Adrenal gland (tissue), 12 donors: ENCODE measurements around the gene RPL38. TPM values are rescaled to one million over a fixed set of nuclear protein-coding genes. Genes with fewer than 3 reads are reported as not detected.

Source experiments
- DNase-seq, 7 donors: peaks; one replicate each; pipeline ENCODE4 v3.0.0-alpha.2; 2019 to 2020
- H3K27ac ChIP-seq, 5 donors: fragments of 200-600 bp; sonication (generic) in 4 of 5; 1 replicate in 3 of 5; 2 replicates in 2 of 5; pipeline versions ENCODE4 v1.5.1 to v1.8.0; 2016 to 2020; ENCODE audit warnings: mild to moderate bottlenecking in 1 of 5
- H3K27me3 ChIP-seq: fragments of 200-600 bp; 2 replicates; pipeline ENCODE4 v1.8.0; 2021
- H3K36me3 ChIP-seq, 2 donors: fragments of 200-600 bp; replicated peaks in 1 of 2; 1 replicate in 1 of 2; 2 replicates in 1 of 2; pipeline versions ENCODE4 v1.5.1 to v1.8.0; 2018 to 2022
- H3K4me1 ChIP-seq, 2 donors: fragments of 200-600 bp; replicated peaks in 1 of 2; 1 replicate in 1 of 2; 2 replicates in 1 of 2; pipeline versions ENCODE4 v1.5.1 to v1.8.0; 2018 to 2021
- H3K4me3 ChIP-seq, 4 donors: fragments of 200-600 bp; sonication (generic) in 3 of 4; one replicate each; pipeline ENCODE4 v1.5.1; 2016 to 2018
- H3K9me3 ChIP-seq, 3 donors: fragments of 200-600 bp; sonication (generic) in 1 of 3; replicated peaks in 1 of 3; 1 replicate in 2 of 3; 2 replicates in 1 of 3; pipeline versions ENCODE4 v1.5.1 to v1.8.0; 2016 to 2021
- CTCF ChIP-seq, 6 experiments: fragments of 450-650 bp in 4 of 6; fragments of 200-600 bp in 2 of 6; sonication (generic) in 1 of 6; IDR thresholded peaks; 1 replicate in 5 of 6; 2 replicates in 1 of 6; pipeline versions ENCODE4 v1.5.1 to v1.8.0; 2016 to 2021; ENCODE audit warnings: antibody characterized with exemption in 6 of 6, mild to moderate bottlenecking in 2 of 6, moderate library complexity in 1 of 6
- POLR2A ChIP-seq, 2 donors: fragments of 450-650 bp; IDR thresholded peaks; one replicate each; pipeline ENCODE4 v1.6.1; 2017; ENCODE audit warnings: antibody characterized with exemption in 2 of 2, mild to moderate bottlenecking in 2 of 2, moderate library complexity in 1 of 2
- WGBS, 4 donors: extraction: QIAGEN DNeasy Blood & Tissue Kit in 2 of 4; methylation state at CpG; one replicate each; pipeline versions ENCODE4 v1.1.5 to v1.1.7; 2013 to 2017; 5-methylcytosine and 5-hydroxymethylcytosine counted together
- intact Hi-C, 2 donors: fragments of 100-400 bp; cut with DNase I; formaldehyde crosslinking; loops; one replicate each; pipeline versions ENCODE4 v1.14.1 to v1.15.0; 2022 to 2023
- polyA plus RNA-seq, 3 donors: library from polyadenylated mRNA; stranded (reverse); fragments of 200-250 nt in 2 of 3; fragments of 350-450 nt in 1 of 3; fragmentation: Illumina TruSeq in 1 of 3; extraction: RNeasy Lipid Tissue Mini Kit (QIAGEN cat#74804) in 1 of 3; gene quantifications; one replicate each; pipeline ENCODE4 v1.2.3, GENCODE V29; 2013 to 2014
- total RNA-seq, 9 donors: library from RNA; depleted of rRNA in 4 of 9; stranded (reverse); fragments of >200 nt in 4 of 9; fragments of 120-200 nt in 1 of 9; fragmentation: NEBNext Ultra II Directional in 1 of 9; extraction: Animal tissue kit (Norgen Biotek cat#: 25700) in 1 of 9; gene quantifications; one replicate each; pipeline versions ENCODE4 v1.1.0 to v1.2.4, GENCODE V29; 2013 to 2023
- donor health status: healthy with polysubstance abuse.
- donor health status: Bipolar disorder and iron deficiency.
- donor health status: DM: yes; HTN: yes; CAD: no.
- donor health status: DM: no; HTN: no; CAD: no.
- donor health status: DM: no; HTN: no; CAD: no.
- donor health status: DM: yes; HTN: yes; CAD: no.

RPL38 gene
- total and polyA plus RNA-seq, 12 donors, result 136 to 1,921 (median 789) TPM

GRCh38 chr17:74211912-74212208, 8.4 kb downstream of the RPL38 start:
- Histone ChIP-seq H3K4me3 (peak overlapping the region in 2 of 4 donors; percentile 39 to 64), H3K27me3 (no peaks in the 10 kb centered on the region), H3K36me3 (peaks cover 0 to 36% of the 10 kb centered on the region in 2 donors), H3K27ac (peak overlapping the region in 3 of 5 donors; percentile 85 to 89 (median 88)), H3K4me1 (peaks cover 26 to 47% of the 10 kb centered on the region in 2 donors), H3K9me3 (no peaks in the 10 kb centered on the region)
- WGBS, 4 donors, result 35 to 45% (median 44%) methylated on average over 8 of the region's 8 CpGs
- intact Hi-C loops, result loop anchor here (5.0 to 10.0 kb wide), 3 partner anchors 63 to 153 kb away; partner anchors contain the start of genes BTBD17 (in 1 of the 2), DNAI2 (in 1 of the 2) and GPR142 (in 1 of the 2)
- DNase-seq, result peak in 1 of 7 donors; percentile 64
- TF ChIP-seq POLR2A (IDR thresholded peaks at IDR 0.05) (no peak), CTCF (IDR thresholded peaks at IDR 0.05) (no peak)

GRCh38 chr17:74212209-74212912, 8.9 kb downstream of the RPL38 start:
- no peaks in the 10 kb centered on the region for H3K27me3 ChIP-seq
- peaks cover 23 to 42% of the 10 kb centered on the region in 2 donors for H3K4me1 ChIP-seq
- 2 to 6% (median 2%) methylated on average over 36 to 48 of the region's 48 CpGs for WGBS, 4 donors
- H3K4me3 ChIP-seq, result peak overlapping the region; percentile 3 to 64 (median 34)
- no peak for TF ChIP-seq POLR2A (IDR thresholded peaks at IDR 0.05)
- TF ChIP-seq CTCF (IDR thresholded peaks at IDR 0.05), result no peak
- intact Hi-C loops, result loop anchor here (5.0 to 10.0 kb wide), 3 partner anchors 62 to 152 kb away; partner anchors contain the start of genes BTBD17 (in 1 of the 2), DNAI2 (in 1 of the 2) and GPR142 (in 1 of the 2)
- peaks cover 0 to 31% of the 10 kb centered on the region in 2 donors for H3K36me3 ChIP-seq
- no peaks in the 10 kb centered on the region for H3K9me3 ChIP-seq
- peak in 4 of 7 donors; percentile 31 to 48 (median 44) for DNase-seq
- H3K27ac ChIP-seq, result peak overlapping the region; percentile 62 to 89 (median 85)

- H3K27ac ChIP-seq, result peak within 1 kb of the TSS; percentile 62 to 89 (median 85)
- H3K9me3 ChIP-seq, result no peaks in the 10 kb centered on the region
- H3K4me1 ChIP-seq, result peaks cover 23 to 35% of the 10 kb centered on the region in 2 donors
- intact Hi-C loops, result loop anchor here (5.0 to 10.0 kb wide), 3 partner anchors 62 to 152 kb away; partner anchors contain the start of genes BTBD17 (in 1 of the 2), DNAI2 (in 1 of the 2) and GPR142 (in 1 of the 2)
- 0 to 3% (median 1%) methylated on average over 11 to 62 of the region's 62 CpGs for WGBS, 4 donors
- H3K27me3 ChIP-seq, result no peaks in the 10 kb centered on the region
- peak; percentile 90 to 95 (median 93) for DNase-seq
- peak within 1 kb of the TSS; percentile 3 to 64 (median 34) for H3K4me3 ChIP-seq
- H3K36me3 ChIP-seq, result peaks cover 0 to 23% of the 10 kb centered on the region in 2 donors
- TF ChIP-seq POLR2A (IDR thresholded peaks at IDR 0.05) (peak in 1 of 2 donors; percentile 91), CTCF (IDR thresholded peaks at IDR 0.05) (peak in 4 of 6 experiments; percentile 42 to 49 (median 46))
These were observed 9.7 kb downstream of the RPL38 start, which contains the start of gene TTYH2 for GRCh38 chr17:74212913-74213791. Gene TTYH2 (plus strand): TSS chr17:74213571. CDS start chr17:74213588, 17 bp downstream.
